ENCODE results near the gene HIC2.

The HIC2 gene

DNA sequence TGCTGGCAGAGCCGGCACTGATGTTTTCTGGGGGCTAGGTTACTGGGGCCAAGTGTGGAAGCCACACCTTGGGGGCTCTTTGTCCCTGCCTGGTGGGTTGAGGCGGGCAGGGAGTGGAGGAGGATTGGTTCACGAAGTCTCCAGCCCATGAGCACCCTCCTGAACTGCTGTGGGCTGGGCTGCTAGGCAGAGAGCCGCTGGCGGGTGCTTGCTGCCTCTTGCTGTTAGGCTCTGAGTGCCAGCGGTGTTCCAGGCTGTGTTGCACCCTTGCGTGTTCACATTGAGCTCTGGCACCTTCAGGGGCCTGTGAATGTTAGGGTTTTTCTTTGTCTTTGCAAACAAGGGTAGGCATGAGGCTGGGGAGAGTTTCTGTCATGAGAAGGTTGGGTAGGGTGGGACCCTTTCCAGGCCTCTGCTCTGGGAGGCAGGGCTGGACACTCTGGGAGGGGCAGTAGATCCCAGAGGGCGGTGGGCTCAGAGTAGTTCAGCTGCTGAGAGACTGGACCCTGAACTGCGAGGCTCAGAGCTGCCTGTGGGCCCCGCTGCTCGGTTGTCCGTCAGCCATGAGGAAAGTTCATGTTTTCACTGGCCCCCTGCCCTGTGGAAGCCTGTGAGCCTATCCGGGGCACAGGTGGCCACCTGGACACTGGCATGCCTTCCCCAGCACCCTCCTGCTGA, 26.0 kb downstream of the HIC2 start:
- no peak overlapping the region for H3K27ac ChIP-seq
- no peak overlapping the region for H3K4me3 ChIP-seq
- H3K36me3 ChIP-seq (ENCODE audit: insufficient read depth, low read length), result peaks cover 7% of the 10 kb centered on the region; the same call in 1 of the 2 replicates
- no peak for DNase-seq (ENCODE audit: low read depth, low spot score)
- H3K9ac ChIP-seq (ENCODE audit: insufficient read length), result no peak overlapping the region
- no peak for TF ChIP-seq POLR2AphosphoS5 (IDR thresholded peaks at IDR 0.05; ENCODE audit: borderline replicate concordance, low read depth, low read length)
- TF ChIP-seq FOXP2 (optimal IDR thresholded peaks at IDR 0.05; ENCODE audit: control extremely low read depth, extremely low read length, insufficient read depth), result no peak
- no peak for TF ChIP-seq EZH2 (IDR thresholded peaks at IDR 0.05)
- H3K9me3 ChIP-seq (ENCODE audit: low read depth, low read length), result no peaks in the 10 kb centered on the region

DNA sequence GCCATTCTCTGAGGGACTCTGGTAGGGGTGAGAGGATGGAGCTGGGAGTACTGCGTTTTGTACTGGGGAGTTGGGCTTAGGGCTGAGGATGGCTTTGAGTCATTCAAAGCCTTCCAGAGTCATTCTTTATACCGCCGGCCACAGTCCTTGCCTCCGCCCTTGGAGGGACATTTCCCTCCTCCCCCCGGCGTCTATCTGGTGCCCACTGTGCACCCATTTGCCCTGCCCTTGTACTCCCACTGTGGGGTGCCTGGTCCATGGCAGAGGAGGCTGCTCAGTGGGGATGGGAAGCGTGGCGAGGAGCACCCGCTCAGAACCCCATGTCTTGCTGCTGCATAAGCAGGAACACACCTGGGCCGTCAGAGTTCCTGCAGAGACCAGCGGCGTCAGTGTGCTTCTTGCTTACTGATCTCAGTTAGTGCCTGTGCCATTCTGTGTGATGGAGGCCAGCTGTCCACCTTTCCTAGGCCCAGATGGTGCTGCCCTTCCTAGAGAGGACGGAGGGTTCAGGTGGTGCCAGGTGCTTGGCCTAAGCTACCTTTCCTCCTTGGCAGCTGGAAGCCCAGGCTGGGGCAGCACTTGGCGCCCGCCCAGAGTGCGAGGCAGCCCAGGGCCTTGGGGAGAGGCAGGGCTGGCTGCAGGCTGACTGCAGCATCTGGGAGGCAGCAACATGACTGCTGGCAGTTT, 26.7 kb downstream of the HIC2 start:
- Histone ChIP-seq H3K4me3 (no peak overlapping the region), H3K9me3 (ENCODE audit: low read depth, low read length) (no peaks in the 10 kb centered on the region), H3K9ac (ENCODE audit: insufficient read length) (no peak overlapping the region), H3K36me3 (ENCODE audit: insufficient read depth, low read length) (peaks cover 7% of the 10 kb centered on the region; the same call in 1 of the 2 replicates), H3K27ac (no peak overlapping the region)
- DNase-seq (ENCODE audit: low read depth, low spot score), result no peak
- TF ChIP-seq FOXP2 (optimal IDR thresholded peaks at IDR 0.05; ENCODE audit: control extremely low read depth, extremely low read length, insufficient read depth) (no peak), POLR2AphosphoS5 (IDR thresholded peaks at IDR 0.05; ENCODE audit: borderline replicate concordance, low read depth, low read length) (no peak), EZH2 (IDR thresholded peaks at IDR 0.05) (no peak)

DNA sequence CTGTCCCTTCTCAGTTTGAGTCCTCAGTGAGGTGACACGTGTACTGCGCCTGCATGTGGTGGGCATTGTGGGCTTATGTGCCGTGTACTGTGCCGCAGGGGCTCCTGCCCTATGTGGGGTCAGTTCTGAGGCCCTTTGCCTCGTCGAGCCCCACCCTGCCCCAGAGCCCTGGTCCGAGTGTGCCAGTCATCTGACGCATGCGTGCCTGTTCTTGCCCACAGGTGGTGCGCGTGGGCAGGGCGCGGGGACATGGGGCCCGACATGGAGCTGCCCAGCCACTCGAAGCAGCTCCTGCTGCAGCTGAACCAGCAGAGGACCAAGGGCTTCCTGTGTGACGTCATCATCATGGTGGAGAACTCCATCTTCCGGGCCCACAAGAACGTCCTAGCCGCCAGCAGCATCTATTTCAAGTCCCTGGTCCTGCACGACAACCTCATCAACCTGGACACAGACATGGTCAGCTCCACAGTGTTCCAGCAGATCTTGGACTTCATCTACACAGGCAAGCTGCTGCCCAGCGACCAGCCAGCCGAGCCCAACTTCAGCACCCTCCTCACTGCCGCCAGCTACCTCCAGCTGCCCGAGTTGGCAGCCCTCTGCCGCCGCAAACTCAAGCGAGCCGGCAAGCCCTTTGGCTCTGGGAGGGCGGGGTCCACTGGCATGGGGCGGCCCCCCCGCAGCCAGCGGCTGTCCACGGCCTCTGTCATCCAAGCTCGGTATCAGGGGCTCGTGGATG, 27.7 kb downstream of the HIC2 start:
- peaks cover 7% of the 10 kb centered on the region; the same call in 1 of the 2 replicates for H3K36me3 ChIP-seq (ENCODE audit: insufficient read depth, low read length)
- TF ChIP-seq FOXP2 (optimal IDR thresholded peaks at IDR 0.05; ENCODE audit: control extremely low read depth, extremely low read length, insufficient read depth) (no peak), EZH2 (IDR thresholded peaks at IDR 0.05) (no peak), POLR2AphosphoS5 (IDR thresholded peaks at IDR 0.05; ENCODE audit: borderline replicate concordance, low read depth, low read length) (no peak)
- no peaks in the 10 kb centered on the region for H3K9me3 ChIP-seq (ENCODE audit: low read depth, low read length)
- H3K4me3 ChIP-seq, result no peak overlapping the region
- no peak overlapping the region for H3K27ac ChIP-seq
- H3K9ac ChIP-seq (ENCODE audit: insufficient read length), result no peak overlapping the region
- no peak for DNase-seq (ENCODE audit: low read depth, low spot score)

DNA sequence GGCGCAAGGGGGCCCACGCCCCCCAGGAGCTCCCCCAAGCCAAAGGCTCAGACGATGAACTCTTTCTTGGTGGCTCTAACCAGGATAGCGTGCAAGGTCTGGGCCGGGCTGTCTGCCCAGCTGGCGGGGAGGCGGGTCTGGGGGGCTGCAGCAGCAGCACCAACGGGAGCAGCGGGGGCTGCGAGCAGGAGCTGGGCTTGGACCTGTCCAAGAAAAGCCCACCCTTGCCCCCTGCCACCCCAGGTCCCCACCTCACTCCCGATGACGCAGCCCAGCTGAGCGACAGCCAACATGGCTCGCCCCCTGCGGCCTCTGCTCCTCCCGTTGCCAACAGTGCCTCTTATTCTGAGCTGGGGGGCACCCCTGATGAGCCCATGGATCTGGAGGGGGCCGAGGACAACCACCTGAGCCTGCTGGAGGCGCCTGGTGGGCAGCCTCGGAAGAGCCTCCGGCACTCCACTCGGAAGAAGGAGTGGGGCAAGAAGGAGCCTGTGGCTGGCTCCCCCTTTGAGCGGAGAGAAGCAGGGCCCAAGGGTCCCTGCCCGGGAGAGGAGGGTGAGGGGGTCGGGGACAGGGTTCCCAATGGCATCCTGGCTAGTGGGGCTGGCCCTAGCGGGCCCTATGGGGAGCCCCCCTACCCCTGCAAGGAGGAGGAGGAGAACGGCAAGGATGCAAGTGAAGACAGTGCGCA, 28.4 kb downstream of the HIC2 start:
- Histone ChIP-seq H3K36me3 (ENCODE audit: insufficient read depth, low read length) (peaks cover 7% of the 10 kb centered on the region; the same call in 1 of the 2 replicates), H3K27ac (no peak overlapping the region), H3K4me3 (no peak overlapping the region), H3K9ac (ENCODE audit: insufficient read length) (no peak overlapping the region), H3K9me3 (ENCODE audit: low read depth, low read length) (no peaks in the 10 kb centered on the region)
- no peak for DNase-seq (ENCODE audit: low read depth, low spot score)
- TF ChIP-seq FOXP2 (optimal IDR thresholded peaks at IDR 0.05; ENCODE audit: control extremely low read depth, extremely low read length, insufficient read depth) (no peak), POLR2AphosphoS5 (IDR thresholded peaks at IDR 0.05; ENCODE audit: borderline replicate concordance, low read depth, low read length) (no peak), EZH2 (IDR thresholded peaks at IDR 0.05) (no peak)

DNA sequence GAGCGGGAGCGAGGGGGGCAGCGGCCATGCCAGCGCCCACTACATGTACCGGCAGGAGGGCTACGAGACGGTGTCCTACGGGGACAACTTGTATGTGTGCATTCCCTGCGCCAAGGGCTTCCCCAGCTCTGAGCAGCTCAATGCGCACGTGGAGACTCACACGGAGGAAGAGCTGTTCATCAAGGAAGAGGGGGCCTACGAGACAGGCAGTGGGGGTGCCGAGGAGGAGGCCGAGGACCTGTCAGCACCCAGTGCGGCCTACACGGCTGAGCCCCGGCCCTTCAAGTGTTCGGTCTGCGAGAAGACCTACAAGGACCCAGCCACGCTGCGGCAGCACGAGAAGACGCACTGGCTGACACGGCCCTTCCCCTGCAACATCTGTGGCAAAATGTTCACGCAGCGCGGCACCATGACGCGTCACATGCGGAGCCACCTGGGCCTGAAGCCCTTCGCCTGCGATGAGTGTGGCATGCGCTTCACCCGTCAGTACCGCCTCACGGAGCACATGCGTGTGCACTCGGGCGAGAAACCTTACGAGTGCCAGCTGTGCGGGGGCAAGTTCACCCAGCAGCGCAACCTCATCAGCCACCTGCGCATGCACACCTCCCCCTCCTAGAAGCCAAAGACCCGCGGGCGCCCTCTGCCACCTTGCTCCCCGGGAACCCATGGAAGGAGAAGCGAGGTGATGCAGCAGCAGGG, 29.1 kb downstream of the HIC2 start:
- Histone ChIP-seq H3K4me3 (no peak overlapping the region), H3K9me3 (ENCODE audit: low read depth, low read length) (no peaks in the 10 kb centered on the region), H3K27ac (no peak overlapping the region), H3K36me3 (ENCODE audit: insufficient read depth, low read length) (peaks cover 7% of the 10 kb centered on the region; the same call in 1 of the 2 replicates), H3K9ac (ENCODE audit: insufficient read length) (no peak overlapping the region)
- TF ChIP-seq FOXP2 (optimal IDR thresholded peaks at IDR 0.05; ENCODE audit: control extremely low read depth, extremely low read length, insufficient read depth), result no peak
- no peak for TF ChIP-seq EZH2 (IDR thresholded peaks at IDR 0.05)
- TF ChIP-seq POLR2AphosphoS5 (IDR thresholded peaks at IDR 0.05; ENCODE audit: borderline replicate concordance, low read depth, low read length), result no peak
- DNase-seq (ENCODE audit: low read depth, low spot score), result no peak

DNA sequence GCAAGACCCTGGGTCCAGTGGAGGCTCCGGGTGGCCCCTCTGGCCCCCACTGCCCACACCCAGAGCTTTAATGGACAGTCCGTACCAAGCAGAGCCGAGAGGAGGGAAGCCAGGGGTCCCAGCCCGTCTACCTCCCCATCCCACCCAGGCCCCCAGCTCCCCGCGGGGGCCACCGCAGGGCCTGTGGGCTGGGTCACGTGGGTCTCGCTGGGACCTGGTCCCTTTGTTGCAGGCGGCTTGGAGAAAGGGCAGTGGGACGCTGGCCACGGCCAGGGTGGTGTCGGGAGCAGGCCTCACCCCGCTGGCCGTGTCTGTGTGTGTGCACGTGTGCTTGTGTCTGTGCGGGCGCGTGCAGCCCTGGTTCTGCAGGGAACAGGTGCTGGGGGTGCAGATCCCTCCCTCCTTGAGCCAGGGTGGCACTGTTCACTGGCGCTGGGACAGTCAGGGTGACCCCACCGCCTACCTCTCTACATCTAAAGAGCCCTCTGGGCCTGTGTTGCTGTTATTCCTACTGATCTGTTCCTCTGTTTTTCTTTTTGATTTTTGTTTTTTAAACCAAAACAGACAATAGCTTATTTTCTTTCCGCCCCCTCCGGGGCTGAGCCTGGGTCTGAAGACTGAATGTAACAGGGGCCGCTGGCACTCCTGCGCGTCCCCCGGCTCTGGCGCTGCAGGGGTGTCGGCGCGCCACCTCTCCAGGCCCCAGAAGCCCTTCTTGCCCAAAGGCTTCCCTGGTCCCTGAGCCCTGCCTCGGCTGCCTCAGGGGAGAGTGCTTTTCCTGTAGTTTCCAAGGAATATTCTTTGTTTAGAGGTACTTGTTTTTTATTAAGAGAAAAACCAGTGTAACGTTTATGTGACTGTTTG, 29.9 kb downstream of the HIC2 start:
- Histone ChIP-seq H3K27ac (no peak overlapping the region), H3K36me3 (ENCODE audit: insufficient read depth, low read length) (peaks cover 7% of the 10 kb centered on the region; the same call in 1 of the 2 replicates), H3K9ac (ENCODE audit: insufficient read length) (no peak overlapping the region), H3K9me3 (ENCODE audit: low read depth, low read length) (no peaks in the 10 kb centered on the region), H3K4me3 (no peak overlapping the region)
- no peak for DNase-seq (ENCODE audit: low read depth, low spot score)
- TF ChIP-seq FOXP2 (optimal IDR thresholded peaks at IDR 0.05; ENCODE audit: control extremely low read depth, extremely low read length, insufficient read depth), result no peak
- no peak for TF ChIP-seq POLR2AphosphoS5 (IDR thresholded peaks at IDR 0.05; ENCODE audit: borderline replicate concordance, low read depth, low read length)
- TF ChIP-seq EZH2 (IDR thresholded peaks at IDR 0.05), result no peak

All from SK-N-MC (cell line).